Measurements from ENCODE around the gene BEND6. TPM values are rescaled to one million over a fixed set of nuclear protein-coding genes. Genes with fewer than 3 reads are reported as not detected.

The BEND6 gene
- total and polyA plus RNA-seq, 2 experiments from 2014 or later: 24.6 to 25.1 TPM

DNA sequence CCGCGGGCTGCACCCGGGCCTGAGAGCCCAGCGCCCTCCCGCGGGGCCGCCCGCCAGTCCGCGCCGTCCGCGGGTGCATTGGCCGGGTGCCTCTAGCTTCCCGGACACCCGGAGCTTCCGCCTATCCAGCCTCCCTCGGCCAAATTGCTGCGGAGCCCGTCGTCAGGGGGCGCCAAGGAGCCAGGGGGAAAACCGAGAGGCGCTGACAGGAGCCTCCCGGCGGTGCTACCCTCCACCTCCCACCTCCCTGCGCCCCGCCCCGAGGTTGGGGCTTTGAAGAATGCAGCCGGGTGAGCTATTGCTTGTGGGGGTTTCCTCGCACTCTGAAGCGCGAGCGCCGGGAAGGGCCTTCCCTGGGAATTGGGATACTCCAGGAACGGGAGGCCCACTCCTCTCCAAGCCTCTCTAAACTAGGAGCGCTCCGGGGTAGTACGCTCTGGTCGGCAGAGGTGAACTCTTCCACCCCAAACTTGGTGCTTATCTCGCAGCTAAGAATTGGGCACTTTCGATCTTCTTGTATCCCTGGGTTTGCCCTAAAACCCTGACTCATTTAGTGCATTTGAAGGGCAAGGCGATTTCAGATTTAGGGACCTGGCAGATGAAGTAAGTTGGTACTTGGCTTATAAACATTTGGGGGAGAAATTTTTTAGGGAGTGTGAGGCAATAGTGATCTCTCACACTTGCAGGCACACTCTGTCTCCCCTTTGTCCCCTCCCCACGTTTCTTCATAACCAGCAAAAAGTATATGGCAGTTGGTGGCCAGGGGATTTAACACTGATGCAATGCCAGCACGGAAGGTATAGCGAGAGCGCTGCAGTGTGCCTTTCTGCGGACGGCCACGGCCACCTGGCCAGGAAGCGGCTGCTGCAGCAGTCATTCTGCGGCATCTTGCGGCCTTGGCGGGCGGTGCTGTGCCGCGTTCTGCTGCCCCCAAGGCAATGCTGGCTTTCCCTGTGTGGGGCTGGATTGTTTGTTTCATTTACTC, 556 bp downstream of the BEND6 start:
- 3% methylated on average over 41 to 57 of the region's 57 CpGs for WGBS, 2 experiments (ENCODE audit: low coverage in 1 of 2, low lambda C conversion rate in 2 of 2, missing lambda C conversion rate in 2 of 2)
- Histone ChIP-seq H3K4me3 (peak overlapping the region; percentile 79), H3K9me3 (ENCODE audit: low read depth) (no peaks in the 10 kb centered on the region), H3K36me3 (ENCODE audit: low read depth) (no peaks in the 10 kb centered on the region), H3K4me2 (ENCODE audit: unreplicated experiment) (peak overlapping the region; percentile 87), H2AFZ (peak overlapping the region; percentile 77), H3K79me2 (ENCODE audit: insufficient read depth) (peaks cover 61% of the 10 kb centered on the region), H3F3A (ENCODE audit: insufficient read depth) (peaks cover 77% of the 10 kb centered on the region), H3K4me1 (ENCODE audit: insufficient read depth) (peaks cover 61% of the 10 kb centered on the region), H3K27me3 (replicated peaks; ENCODE audit: insufficient read depth) (no peaks in the 10 kb centered on the region), H4K20me1 (ENCODE audit: insufficient read depth) (no peaks in the 10 kb centered on the region), H3K9me2 (ENCODE audit: insufficient read depth) (no peaks in the 10 kb centered on the region), H3K27ac (peak overlapping the region; percentile 90), H3K9ac (peak overlapping the region; percentile 91)
- TF ChIP-seq EZH2 (IDR thresholded peaks at IDR 0.05; ENCODE audit: insufficient read depth, poor library complexity, severe bottlenecking): no peak
- TF ChIP-seq EZH2phosphoT487 (IDR thresholded peaks at IDR 0.05; ENCODE audit: insufficient read depth, low read depth): no peak
- peak; percentile 94 for DNase-seq
- in situ Hi-C loops (cut with MboI): no loop called here

- peaks cover 73% of the 10 kb centered on the region for H3F3A ChIP-seq (ENCODE audit: insufficient read depth)
- WGBS, 2 experiments (ENCODE audit: low coverage in 1 of 2, low lambda C conversion rate in 2 of 2, missing lambda C conversion rate in 2 of 2): 94 to 96% methylated on average over 4 of the region's 4 CpGs
- no peak overlapping the region for H2AFZ ChIP-seq
- in situ Hi-C loops (cut with MboI): no loop called here
- H3K27me3 ChIP-seq (replicated peaks; ENCODE audit: insufficient read depth): no peaks in the 10 kb centered on the region
- H3K4me1 ChIP-seq (ENCODE audit: insufficient read depth): peaks cover 61% of the 10 kb centered on the region
- H3K4me3 ChIP-seq: peak overlapping the region; percentile 79
- H4K20me1 ChIP-seq (ENCODE audit: insufficient read depth): no peaks in the 10 kb centered on the region
- H3K27ac ChIP-seq: peak overlapping the region; percentile 90; the same call in 1 of the 2 replicates
- H3K9me2 ChIP-seq (ENCODE audit: insufficient read depth): no peaks in the 10 kb centered on the region
- peak overlapping the region; percentile 91; the same call in 1 of the 2 replicates for H3K9ac ChIP-seq
- no peaks in the 10 kb centered on the region for H3K36me3 ChIP-seq (ENCODE audit: low read depth)
- TF ChIP-seq EZH2 (IDR thresholded peaks at IDR 0.05; ENCODE audit: insufficient read depth, poor library complexity, severe bottlenecking) (no peak), EZH2phosphoT487 (IDR thresholded peaks at IDR 0.05; ENCODE audit: insufficient read depth, low read depth) (no peak)
- H3K79me2 ChIP-seq (ENCODE audit: insufficient read depth): peaks cover 51% of the 10 kb centered on the region
- H3K4me2 ChIP-seq (ENCODE audit: unreplicated experiment): peak overlapping the region; percentile 87
- no peaks in the 10 kb centered on the region for H3K9me3 ChIP-seq (ENCODE audit: low read depth)
- no peak for DNase-seq
Measured at GRCh38 chr6:56956491-56956890, 1.6 kb downstream of the BEND6 start.

GRCh38 chr6:56957856-56958255, 2.9 kb downstream of the BEND6 start:
- Histone ChIP-seq H3F3A (ENCODE audit: insufficient read depth) (peaks cover 73% of the 10 kb centered on the region), H3K36me3 (ENCODE audit: low read depth) (no peaks in the 10 kb centered on the region), H3K27me3 (replicated peaks; ENCODE audit: insufficient read depth) (no peaks in the 10 kb centered on the region), H3K9me2 (ENCODE audit: insufficient read depth) (no peaks in the 10 kb centered on the region), H3K4me3 (no peak overlapping the region), H3K27ac (peak overlapping the region; percentile 81), H3K4me1 (ENCODE audit: insufficient read depth) (peaks cover 61% of the 10 kb centered on the region), H2AFZ (no peak overlapping the region; the same call in 1 of the 2 replicates), H3K4me2 (ENCODE audit: unreplicated experiment) (peak overlapping the region; percentile 72), H3K9ac (no peak overlapping the region; the same call in 1 of the 2 replicates), H3K79me2 (ENCODE audit: insufficient read depth) (peaks cover 37% of the 10 kb centered on the region), H4K20me1 (ENCODE audit: insufficient read depth) (no peaks in the 10 kb centered on the region), H3K9me3 (ENCODE audit: low read depth) (no peaks in the 10 kb centered on the region)
- TF ChIP-seq EZH2phosphoT487 (IDR thresholded peaks at IDR 0.05; ENCODE audit: insufficient read depth, low read depth) (no peak), EZH2 (IDR thresholded peaks at IDR 0.05; ENCODE audit: insufficient read depth, poor library complexity, severe bottlenecking) (no peak)
- in situ Hi-C loops (cut with MboI): no loop called here
- 97 to 98% methylated on average over 2 of the region's 2 CpGs for WGBS, 2 experiments (ENCODE audit: low coverage in 1 of 2, low lambda C conversion rate in 2 of 2, missing lambda C conversion rate in 2 of 2)
- DNase-seq: peak; percentile 1

DNA sequence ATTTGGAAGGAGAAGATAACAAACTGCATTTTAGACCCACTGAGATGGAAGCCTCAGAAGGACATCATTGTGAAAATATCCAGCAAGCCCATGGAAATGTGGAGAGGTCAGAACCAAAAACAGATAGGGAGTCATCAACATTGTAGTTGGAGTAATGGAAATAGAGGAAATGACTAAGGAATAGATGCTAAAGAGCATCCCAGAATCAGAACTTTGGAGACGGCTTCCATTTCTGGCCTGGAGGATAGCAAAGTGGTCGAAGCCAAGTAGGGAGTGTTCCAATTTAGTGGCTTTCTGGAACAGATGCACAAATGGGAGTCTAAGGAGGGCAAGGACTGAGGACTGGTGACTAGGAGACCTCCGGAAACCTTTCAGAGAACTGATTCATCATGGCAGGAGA, 3.6 kb downstream of the BEND6 start:
- TF ChIP-seq EZH2 (IDR thresholded peaks at IDR 0.05; ENCODE audit: insufficient read depth, poor library complexity, severe bottlenecking) (no peak), EZH2phosphoT487 (IDR thresholded peaks at IDR 0.05; ENCODE audit: insufficient read depth, low read depth) (no peak)
- in situ Hi-C loops (cut with MboI): no loop called here
- no peaks in the 10 kb centered on the region for H3K27me3 ChIP-seq (replicated peaks; ENCODE audit: insufficient read depth)
- H3K4me3 ChIP-seq: 0 out of 2 replicates have a peak overlapping the region, but pooled peaks have one; percentile 49
- peak; percentile 79 for DNase-seq
- H2AFZ ChIP-seq: no peak overlapping the region; the same call in 1 of the 2 replicates
- H3K4me2 ChIP-seq (ENCODE audit: unreplicated experiment): peak overlapping the region; percentile 72
- peak overlapping the region; percentile 49; the same call in 1 of the 2 replicates for H3K9ac ChIP-seq
- H3K36me3 ChIP-seq (ENCODE audit: low read depth): no peaks in the 10 kb centered on the region
- H3K4me1 ChIP-seq (ENCODE audit: insufficient read depth): peaks cover 58% of the 10 kb centered on the region
- no peaks in the 10 kb centered on the region for H3K9me2 ChIP-seq (ENCODE audit: insufficient read depth)
- H3K79me2 ChIP-seq (ENCODE audit: insufficient read depth): peaks cover 31% of the 10 kb centered on the region
- H4K20me1 ChIP-seq (ENCODE audit: insufficient read depth): no peaks in the 10 kb centered on the region
- 0 to 8% methylated on average over 3 of the region's 3 CpGs for WGBS, 2 experiments (ENCODE audit: low coverage in 1 of 2, low lambda C conversion rate in 2 of 2, missing lambda C conversion rate in 2 of 2)
- H3K27ac ChIP-seq: peak overlapping the region; percentile 81
- peaks cover 68% of the 10 kb centered on the region for H3F3A ChIP-seq (ENCODE audit: insufficient read depth)
- H3K9me3 ChIP-seq (ENCODE audit: low read depth): no peaks in the 10 kb centered on the region

All from GM23248 (cell line).